NCI-H226 (cell line): ENCODE measurements around the gene MRPS7.
A peak's percentile ranks its signal among the peaks of the same experiment; 100 is the strongest.

Experiments used
- DNase-seq: peaks from one replicate; pipeline ENCODE4 v3.0.0-alpha.2; 2015

Gene MRPS7

DNA sequence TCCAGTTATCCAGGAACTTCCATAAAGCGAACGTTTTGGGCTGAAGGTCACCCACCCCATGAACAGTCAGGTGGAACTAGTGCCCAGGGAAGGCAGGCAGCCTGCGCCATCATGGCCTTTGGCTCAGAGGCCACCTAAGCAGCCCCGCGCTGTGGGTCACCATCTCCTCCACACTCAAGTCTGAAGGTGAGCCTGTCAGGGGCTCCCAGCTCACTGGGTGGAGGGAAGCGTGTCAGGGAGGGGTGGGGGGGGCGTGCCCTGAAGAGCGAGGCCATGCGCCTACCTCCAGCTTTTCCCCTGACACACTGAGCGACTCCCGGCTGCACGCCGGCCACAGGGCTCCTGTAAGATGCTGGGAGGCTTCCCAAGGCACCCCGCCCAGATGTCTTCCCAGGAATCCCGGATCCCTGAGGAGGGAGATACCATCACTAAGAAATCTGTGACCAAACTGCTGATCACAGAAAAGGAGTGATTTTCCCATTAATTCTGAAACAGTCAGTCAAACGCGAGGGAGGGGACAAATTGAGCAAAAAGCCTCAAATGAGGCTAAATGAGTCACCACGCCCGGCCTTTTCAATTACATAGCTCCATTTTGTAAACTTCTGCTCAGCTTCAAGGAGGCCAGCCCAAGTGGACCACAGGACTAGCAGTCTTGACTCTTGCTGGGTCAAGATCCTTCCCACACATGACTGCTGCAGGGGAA, 54.0 kb downstream of the MRPS7 start:
- peak; percentile 16 for DNase-seq
